Vagina (tissue), 2 donors: ENCODE data around the gene EEF1G.

ENCODE experiments used
- POLR2A ChIP-seq, 2 donors: fragments of 450-650 bp; IDR thresholded peaks; one replicate each; pipeline ENCODE4 v1.6.1; 2017; ENCODE audit warnings: antibody characterized with exemption in 2 of 2, mild to moderate bottlenecking in 2 of 2, moderate library complexity in 2 of 2
- TF ChIP-seq, protein P1 (sequence below), 3 experiments: fragments of 450-650 bp in 2 of 3; fragments of 200-600 bp in 1 of 3; sonication (generic) in 1 of 3; IDR thresholded peaks; one replicate each; pipeline ENCODE4 v1.5.1; 2017 to 2019; ENCODE audit warnings: antibody characterized with exemption in 3 of 3, mild to moderate bottlenecking in 2 of 3, moderate library complexity in 2 of 3

DNA sequence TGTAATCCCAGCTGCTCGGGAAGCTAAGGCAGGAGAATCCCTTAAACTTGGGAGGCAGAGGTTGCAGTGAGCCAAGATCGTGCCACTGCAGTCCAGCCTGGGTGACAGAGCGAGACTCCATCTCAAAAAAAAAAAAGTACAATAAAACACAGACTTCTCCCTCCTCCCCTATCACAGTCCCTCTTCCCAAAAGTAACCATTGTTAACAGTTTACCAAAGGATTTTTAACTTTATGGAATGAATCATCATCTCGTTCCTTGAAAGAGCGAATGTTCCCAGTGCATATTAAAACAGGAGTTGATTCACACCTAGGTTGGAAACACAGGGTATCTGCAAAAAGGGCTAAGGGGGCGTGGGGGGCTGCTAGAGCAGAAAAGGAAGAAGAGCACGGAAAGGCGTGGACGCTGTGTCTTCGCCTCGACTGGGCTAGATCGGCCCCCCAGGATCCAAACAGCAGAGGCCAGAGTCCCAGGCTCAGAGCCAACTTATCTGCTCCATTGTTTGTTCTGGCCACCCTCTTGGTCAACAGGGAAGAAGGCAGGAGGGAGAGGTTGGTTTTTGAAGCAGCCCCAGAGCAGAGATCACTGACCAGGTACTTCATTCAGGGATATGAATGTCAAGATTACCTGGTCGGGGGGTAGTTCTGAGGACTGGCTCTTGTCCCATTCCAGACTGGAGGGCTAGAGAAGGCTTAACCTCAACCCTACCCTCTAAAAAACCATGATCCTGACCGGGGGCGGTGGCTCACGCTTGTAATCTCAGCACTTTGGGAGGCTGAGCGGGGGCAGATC, 25.0 kb downstream of the EEF1G start:
- TF ChIP-seq, protein P1, sequence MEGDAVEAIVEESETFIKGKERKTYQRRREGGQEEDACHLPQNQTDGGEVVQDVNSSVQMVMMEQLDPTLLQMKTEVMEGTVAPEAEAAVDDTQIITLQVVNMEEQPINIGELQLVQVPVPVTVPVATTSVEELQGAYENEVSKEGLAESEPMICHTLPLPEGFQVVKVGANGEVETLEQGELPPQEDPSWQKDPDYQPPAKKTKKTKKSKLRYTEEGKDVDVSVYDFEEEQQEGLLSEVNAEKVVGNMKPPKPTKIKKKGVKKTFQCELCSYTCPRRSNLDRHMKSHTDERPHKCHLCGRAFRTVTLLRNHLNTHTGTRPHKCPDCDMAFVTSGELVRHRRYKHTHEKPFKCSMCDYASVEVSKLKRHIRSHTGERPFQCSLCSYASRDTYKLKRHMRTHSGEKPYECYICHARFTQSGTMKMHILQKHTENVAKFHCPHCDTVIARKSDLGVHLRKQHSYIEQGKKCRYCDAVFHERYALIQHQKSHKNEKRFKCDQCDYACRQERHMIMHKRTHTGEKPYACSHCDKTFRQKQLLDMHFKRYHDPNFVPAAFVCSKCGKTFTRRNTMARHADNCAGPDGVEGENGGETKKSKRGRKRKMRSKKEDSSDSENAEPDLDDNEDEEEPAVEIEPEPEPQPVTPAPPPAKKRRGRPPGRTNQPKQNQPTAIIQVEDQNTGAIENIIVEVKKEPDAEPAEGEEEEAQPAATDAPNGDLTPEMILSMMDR (IDR thresholded peaks at IDR 0.05): no peak
- no peak for TF ChIP-seq POLR2A (IDR thresholded peaks at IDR 0.05)
